Lower leg skin (tissue), 4 donors: Measurements from ENCODE around the gene SNX19. TPM values are rescaled to one million over a fixed set of nuclear protein-coding genes. Genes with fewer than 3 reads are reported as not detected.

Experiments used
- DNase-seq, 2 donors: peaks; one replicate each; pipeline ENCODE4 v3.0.0-alpha.2; 2019; ENCODE audit warnings: low spot score in 2 of 2
- H3K4me3 ChIP-seq: fragments of 200-600 bp; sonication (generic); 2 replicates; pipeline ENCODE4 v1.5.1; 2017; ENCODE audit warnings: mild to moderate bottlenecking, low read depth; ENCODE audit not compliant: poor library complexity, severe bottlenecking
- POLR2A ChIP-seq, 2 donors: fragments of 450-650 bp; IDR thresholded peaks; one replicate each; pipeline ENCODE4 v1.6.1; 2016 to 2017; ENCODE audit warnings: antibody characterized with exemption in 2 of 2, mild to moderate bottlenecking in 1 of 2, moderate library complexity in 1 of 2
- WGBS, 2 donors: methylation state at CpG; one replicate each; pipeline ENCODE4 v1.1.5; 2018; 5-methylcytosine and 5-hydroxymethylcytosine counted together
- intact Hi-C: fragments of 100-400 bp; cut with DNase I; formaldehyde crosslinking; loops from one replicate; pipeline ENCODE4 v1.15.0; 2023; ENCODE audit warnings: low total_unique reads
- total RNA-seq, 4 donors: library from RNA; depleted of rRNA; stranded (reverse); fragments of >200 nt; gene quantifications; one replicate each; pipeline ENCODE4 v1.1.0, GENCODE V29; 2016
- TF ChIP-seq, protein P1 (sequence below), 3 donors: fragments of 450-650 bp; IDR thresholded peaks; one replicate each; pipeline ENCODE4 v1.5.1; 2016; ENCODE audit warnings: antibody characterized with exemption in 3 of 3, mild to moderate bottlenecking in 3 of 3, moderate library complexity in 2 of 3

The SNX19 gene
- total RNA-seq, 4 donors from 2014 or later, result 50.0 to 77.2 (median 60.5) TPM

DNA sequence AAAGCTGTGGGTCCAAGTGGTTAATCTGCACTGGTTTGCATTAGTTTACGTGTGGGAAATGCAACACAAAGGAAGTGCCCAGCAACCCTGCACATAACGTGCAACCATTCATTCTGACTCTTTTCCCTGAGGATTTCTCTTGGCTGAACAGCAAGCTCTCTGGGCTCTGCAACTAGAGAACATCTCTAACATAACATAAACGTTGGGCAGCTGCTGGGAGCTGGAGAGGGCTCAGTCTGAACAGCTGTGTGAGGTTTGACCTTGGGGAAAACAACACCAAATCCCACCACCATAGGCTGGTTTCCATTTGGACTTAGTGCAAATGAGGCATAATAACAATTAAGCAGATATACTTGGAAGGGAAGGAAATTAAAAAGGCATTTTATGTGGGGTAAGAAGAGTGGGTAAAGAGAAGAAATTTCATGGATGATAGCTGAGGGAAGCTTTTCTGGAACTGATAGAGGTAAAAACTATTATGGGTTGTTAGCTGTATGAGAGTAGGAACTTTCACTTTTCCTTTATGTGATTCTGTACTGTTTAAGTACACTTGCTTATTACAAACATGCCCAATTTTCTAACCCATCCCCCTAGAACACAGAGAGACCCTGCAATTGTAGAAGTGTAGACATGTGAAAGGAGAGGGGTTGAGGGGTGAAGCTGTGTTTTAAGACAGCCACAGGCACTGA lies 76.2 kb downstream of the SNX19 start:
- H3K4me3 ChIP-seq, result no peak overlapping the region
- 32 to 38% methylated on average over 3 of the region's 3 CpGs for WGBS, 2 donors
- TF ChIP-seq POLR2A (IDR thresholded peaks at IDR 0.05), result no peak
- intact Hi-C loops, result no loop called here
- DNase-seq, result no peak

DNA sequence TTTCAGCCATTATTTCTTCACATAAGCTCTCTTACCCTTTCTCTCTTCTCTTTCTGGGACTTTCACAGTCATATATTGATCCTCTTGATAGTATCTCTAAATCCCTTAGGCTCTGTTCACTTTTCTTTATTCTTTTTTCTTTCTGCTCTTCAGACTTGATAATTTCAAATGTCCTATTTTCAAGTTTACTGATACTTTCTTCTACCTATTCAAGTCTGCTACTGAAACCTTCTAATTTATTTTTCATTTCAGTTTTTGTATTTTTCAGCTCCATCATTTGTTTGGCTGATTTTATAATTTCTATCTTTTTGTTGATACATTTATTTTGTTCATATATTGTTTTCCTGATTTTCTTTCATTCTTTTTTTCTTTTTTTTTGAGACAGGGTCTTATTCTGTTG lies 79.1 kb downstream of the SNX19 start:
- intact Hi-C loops, result no loop called here
- H3K4me3 ChIP-seq, result no peak overlapping the region
- DNase-seq, result no peak
- TF ChIP-seq POLR2A (IDR thresholded peaks at IDR 0.05), result no peak
- TF ChIP-seq, protein P1, sequence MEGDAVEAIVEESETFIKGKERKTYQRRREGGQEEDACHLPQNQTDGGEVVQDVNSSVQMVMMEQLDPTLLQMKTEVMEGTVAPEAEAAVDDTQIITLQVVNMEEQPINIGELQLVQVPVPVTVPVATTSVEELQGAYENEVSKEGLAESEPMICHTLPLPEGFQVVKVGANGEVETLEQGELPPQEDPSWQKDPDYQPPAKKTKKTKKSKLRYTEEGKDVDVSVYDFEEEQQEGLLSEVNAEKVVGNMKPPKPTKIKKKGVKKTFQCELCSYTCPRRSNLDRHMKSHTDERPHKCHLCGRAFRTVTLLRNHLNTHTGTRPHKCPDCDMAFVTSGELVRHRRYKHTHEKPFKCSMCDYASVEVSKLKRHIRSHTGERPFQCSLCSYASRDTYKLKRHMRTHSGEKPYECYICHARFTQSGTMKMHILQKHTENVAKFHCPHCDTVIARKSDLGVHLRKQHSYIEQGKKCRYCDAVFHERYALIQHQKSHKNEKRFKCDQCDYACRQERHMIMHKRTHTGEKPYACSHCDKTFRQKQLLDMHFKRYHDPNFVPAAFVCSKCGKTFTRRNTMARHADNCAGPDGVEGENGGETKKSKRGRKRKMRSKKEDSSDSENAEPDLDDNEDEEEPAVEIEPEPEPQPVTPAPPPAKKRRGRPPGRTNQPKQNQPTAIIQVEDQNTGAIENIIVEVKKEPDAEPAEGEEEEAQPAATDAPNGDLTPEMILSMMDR (IDR thresholded peaks at IDR 0.05), result no peak

DNA sequence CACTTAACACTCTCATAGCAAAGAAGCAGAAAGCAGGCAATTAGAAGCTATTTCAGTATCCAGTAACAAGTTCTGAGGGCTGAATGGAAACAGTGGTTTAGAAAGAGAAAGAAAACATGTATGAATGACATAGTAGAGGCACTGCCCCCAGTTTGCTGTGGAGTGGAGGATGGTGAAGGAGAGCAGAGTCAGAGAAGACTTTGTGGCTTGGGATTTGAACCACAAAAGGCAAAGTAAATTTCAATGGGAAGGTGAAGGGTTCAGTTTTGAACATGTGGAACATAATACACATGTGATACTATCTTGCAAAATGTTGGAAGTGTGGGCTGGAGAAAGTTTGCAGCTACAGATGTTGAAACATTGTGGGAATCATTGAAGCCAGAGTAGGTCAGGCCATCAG lies 81.4 kb downstream of the SNX19 start:
- no peak for DNase-seq
- intact Hi-C loops, result no loop called here
- no peak for TF ChIP-seq POLR2A (IDR thresholded peaks at IDR 0.05)
- TF ChIP-seq, protein P1 (IDR thresholded peaks at IDR 0.05), result no peak
- H3K4me3 ChIP-seq, result no peak overlapping the region

DNA sequence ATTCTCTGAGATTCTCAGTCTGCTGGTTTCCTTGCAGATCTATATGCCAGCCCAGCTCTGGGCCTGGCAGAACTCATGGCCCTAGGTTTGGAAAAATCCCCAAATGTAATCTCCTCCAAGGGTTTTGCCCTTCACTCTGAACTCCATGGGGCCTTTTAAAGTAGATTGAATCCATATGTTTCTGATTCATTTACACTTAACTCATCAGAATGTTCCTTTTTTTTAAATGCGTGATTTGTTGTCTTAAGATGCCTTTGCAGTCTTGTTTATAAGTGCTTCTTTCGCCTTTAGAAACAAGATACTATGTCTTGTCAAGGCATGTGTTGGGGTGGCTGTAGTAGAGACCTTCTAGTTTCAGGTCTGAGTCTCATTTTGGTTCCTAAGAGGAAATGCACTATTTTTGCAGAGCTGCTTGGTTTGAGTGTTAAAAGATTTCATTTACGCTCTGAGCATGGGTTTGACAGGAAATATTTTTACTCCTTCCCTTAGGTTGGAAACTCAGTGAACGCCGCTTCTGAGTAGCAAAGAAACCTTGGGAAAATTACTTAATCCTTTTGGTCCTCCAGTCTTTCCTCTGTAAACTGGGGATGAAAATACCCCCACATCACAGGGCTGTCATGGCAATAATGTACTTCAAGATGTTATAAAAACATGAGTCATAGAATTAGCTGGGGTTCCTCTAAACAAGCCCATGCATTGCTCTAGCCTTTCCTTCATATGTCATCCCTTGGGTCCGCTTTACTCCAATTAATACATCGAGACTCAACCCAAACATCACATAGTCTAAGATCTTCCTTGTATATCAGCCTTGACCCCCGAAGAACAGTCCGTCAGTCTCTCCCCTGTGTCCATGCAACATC lies 83.5 kb downstream of the SNX19 start:
- intact Hi-C loops, result no loop called here
- H3K4me3 ChIP-seq, result no peak overlapping the region
- no peak for DNase-seq
- WGBS, 2 donors, result 89 to 91% methylated on average over 9 of the region's 9 CpGs
- TF ChIP-seq, protein P1 (IDR thresholded peaks at IDR 0.05), result no peak
- TF ChIP-seq POLR2A (IDR thresholded peaks at IDR 0.05), result no peak

DNA sequence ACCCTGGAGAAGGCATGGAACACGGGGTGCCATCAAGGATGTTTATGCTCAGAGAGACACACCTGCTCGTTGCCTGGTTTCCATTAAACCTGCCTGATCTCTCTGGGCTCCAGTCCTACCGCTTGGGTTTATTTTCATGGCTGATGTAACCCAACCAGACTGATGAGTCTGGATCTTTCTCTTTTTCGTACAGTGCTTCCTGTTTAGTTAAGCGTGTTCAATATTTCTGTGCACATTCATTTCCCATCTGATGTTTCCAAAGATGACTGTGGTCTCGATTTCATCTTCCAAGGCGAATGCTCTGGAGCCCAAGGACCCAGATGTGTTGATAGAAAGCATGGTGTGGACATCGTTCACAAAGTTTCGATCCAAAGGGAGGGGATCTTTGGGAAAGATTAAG lies 84.3 kb downstream of the SNX19 start:
- WGBS, 2 donors, result 53 to 59% methylated on average over 9 of the region's 9 CpGs
- DNase-seq, result no peak
- intact Hi-C loops, result no loop called here
- TF ChIP-seq, protein P1 (IDR thresholded peaks at IDR 0.05), result no peak
- no peak for TF ChIP-seq POLR2A (IDR thresholded peaks at IDR 0.05)
- H3K4me3 ChIP-seq, result no peak overlapping the region

DNA sequence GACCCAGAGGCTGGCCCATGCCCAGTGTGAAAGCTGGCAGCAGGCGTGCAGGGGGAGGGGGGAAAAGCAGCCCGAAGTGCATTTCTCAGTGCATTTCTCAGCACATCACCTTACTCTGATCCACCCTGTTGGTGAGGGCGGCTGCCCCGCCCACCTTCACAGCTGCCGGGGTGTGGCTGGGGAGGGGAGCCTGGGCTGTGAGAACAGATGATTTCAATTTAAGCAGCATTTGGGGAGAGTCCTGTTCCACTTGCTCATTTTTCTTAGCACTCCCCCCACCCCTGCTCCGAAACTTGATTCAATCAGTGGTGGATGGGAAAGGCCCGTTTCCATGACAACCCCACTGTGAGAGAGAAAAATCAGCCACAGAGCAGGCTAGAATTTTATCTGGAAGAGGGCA lies 84.8 kb downstream of the SNX19 start:
- H3K4me3 ChIP-seq, result no peak overlapping the region
- no peak for DNase-seq
- 29% methylated on average over 7 of the region's 7 CpGs for WGBS, 2 donors
- intact Hi-C loops, result no loop called here
- TF ChIP-seq POLR2A (IDR thresholded peaks at IDR 0.05), result no peak
- TF ChIP-seq, protein P1 (IDR thresholded peaks at IDR 0.05), result no peak
